ENCODE data around the gene PLCXD3.

DNA sequence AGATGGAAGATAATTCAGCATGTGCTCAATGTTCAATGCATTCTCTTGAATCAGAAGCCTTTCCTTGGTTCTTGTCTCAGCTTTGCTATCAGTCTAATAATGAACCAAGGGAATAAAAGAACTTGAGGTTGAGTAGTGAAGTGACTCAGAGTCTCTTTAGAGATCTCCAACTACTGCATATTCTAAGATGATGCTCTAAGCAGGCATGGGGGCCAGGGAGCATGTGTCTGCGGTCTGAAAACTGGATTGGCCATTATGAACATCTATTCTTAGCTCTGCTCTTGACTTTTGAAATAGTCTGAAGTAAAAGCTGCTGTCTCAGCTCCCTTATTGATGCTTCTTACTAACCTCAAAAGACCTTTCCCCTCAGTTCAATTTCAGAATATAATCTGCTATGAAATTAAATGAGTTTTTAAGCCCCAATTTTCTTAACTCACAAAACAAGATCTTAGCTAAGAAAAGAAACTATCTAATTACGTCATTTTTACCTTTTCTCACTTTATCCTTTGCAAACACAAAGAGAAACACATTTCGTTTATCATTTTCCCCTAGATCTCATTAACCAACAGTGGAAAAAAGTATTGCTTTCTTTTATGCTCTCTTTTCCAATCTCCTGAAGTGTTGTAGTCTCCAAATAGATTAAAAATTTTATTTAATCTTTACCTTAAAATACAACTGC, 44.8 kb downstream of the PLCXD3 start:
- no peak for TF ChIP-seq POLR2A (IDR thresholded peaks at IDR 0.05)
- TF ChIP-seq, protein P1, sequence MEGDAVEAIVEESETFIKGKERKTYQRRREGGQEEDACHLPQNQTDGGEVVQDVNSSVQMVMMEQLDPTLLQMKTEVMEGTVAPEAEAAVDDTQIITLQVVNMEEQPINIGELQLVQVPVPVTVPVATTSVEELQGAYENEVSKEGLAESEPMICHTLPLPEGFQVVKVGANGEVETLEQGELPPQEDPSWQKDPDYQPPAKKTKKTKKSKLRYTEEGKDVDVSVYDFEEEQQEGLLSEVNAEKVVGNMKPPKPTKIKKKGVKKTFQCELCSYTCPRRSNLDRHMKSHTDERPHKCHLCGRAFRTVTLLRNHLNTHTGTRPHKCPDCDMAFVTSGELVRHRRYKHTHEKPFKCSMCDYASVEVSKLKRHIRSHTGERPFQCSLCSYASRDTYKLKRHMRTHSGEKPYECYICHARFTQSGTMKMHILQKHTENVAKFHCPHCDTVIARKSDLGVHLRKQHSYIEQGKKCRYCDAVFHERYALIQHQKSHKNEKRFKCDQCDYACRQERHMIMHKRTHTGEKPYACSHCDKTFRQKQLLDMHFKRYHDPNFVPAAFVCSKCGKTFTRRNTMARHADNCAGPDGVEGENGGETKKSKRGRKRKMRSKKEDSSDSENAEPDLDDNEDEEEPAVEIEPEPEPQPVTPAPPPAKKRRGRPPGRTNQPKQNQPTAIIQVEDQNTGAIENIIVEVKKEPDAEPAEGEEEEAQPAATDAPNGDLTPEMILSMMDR (IDR thresholded peaks at IDR 0.05): no peak

All from gastroesophageal sphincter (tissue), 3 donors.